HG03066 (cell line): ENCODE measurements around the gene SASH1.

Experiments used
- ATAC-seq: cut with Tn5 transposase; IDR thresholded peaks from one replicate; pipeline ENCODE4 v1.9.1; 2021; ENCODE audit warnings: low read depth; ENCODE audit not compliant: unreplicated experiment

Gene SASH1

DNA sequence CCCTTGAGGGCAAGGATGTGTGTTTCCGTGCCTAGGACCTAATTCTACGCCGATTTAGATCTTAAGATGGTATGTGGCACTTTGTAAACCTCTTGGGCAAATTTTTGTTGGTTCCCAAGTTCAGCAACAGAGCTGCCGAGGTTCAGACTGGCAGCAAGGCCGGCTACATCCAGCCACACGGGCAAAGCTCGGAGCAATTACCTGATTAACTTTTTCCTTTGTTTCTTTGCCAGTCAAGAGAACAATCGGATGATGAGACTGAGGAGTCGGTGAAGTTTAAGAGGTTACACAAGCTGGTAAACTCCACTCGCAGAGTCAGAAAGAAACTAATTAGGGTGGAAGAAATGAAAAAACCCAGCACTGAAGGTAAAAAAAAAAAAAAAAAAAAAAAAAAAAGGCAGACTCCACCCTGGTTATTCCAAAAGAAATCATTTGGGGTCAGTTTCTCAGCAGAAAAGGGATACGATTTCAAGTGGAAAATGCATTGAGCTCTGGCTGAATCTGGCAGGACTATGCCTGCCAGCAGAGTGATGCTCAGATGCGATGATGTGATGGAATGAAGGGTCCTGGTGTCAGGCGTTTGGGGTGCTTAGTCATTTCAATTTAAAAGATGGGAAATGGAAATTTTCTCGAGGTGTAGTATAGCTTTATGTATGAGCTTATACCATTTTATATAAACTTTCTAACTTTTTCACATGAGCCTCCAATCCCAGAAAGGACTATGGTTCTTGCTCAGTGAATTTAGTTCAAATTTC, 171.6 kb downstream of the SASH1 start:
- no peak for ATAC-seq

DNA sequence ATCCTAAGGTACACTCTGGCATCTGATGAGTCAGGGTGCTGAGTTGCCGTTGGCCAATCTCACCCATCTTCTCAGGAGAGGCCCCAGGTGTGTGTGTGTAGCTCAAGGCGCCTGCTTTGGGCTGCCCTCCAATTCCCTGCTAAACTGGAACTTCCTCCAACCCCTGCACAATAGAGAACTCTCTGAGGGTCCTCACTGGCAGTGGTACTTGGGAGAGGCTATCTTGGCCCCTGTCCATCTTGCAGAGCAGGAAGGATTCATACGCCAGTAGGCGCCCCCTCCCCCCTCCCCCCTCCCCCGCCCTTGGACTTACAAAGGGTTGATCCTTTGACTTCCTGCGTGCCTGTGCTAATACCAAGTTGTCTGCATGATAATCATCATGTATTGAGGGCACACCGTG, 173.6 kb downstream of the SASH1 start:
- no peak for ATAC-seq

DNA sequence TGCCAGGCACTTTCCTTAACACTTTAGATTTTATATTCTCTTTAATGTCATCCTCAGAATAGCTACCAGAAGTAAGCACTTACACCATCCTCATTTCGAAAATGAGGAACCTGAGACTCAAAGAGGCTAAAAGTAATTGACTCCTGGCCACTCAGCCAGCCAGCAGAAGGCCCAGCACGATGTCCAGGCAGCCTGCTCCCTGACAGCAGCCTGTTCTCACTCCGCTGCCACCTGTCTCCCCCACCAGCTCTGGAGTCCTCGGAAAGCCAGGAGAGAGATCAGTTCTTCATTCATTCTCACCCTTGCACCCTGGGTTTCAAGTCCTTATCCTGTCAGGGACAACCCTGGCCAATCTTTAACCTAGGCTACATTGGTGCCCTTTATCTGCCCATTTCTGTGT, 174.0 kb downstream of the SASH1 start:
- ATAC-seq: no peak

DNA sequence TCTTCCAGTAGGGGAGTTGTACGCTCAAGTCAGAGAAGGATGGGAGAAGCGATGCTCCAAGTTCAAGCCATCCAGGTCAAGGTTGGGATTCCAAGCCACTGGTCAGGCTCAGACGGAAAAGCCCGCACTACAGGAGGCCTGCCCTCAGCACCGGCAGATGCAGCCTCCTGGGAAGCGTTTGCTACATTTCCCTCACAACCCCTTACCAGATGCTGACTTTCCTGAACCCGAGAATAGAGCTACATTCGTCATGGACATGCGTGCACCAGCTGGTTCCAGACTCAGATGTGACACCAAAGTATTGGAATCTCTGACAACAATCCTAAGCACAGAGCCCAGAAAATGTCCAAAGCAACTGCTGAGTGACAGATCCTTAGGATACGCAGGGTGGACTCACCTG, 174.8 kb downstream of the SASH1 start:
- ATAC-seq: no peak

DNA sequence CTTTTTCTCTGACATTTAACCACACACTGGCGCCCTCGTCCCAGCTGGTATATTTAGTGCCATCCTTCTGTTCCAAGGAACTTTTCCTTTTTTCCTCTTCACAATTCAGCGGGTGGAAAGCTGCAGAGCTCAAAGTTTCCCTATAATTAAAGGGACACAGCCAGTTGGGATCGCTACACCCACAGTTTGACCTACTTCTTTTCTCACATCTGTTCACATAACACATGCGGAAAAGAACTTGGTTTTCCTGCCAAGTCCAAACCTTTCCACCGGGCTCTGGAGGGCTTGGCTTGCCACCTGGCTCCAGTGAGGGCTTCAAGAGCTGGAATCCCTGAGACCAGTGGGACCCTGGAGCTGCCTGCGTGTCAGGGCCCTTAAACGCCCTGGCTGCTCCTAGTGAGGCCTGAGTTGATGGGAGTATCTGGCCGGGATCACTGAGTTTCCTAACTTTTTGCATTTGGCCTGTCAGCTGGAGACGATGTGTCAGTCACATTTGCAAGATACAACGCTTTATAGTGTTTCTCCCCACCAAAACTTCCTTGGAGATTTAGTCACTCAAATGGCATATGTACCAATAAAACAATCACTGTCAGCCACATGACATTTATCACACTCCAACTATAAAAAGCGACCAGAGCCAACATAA, 176.0 kb downstream of the SASH1 start:
- no peak for ATAC-seq

DNA sequence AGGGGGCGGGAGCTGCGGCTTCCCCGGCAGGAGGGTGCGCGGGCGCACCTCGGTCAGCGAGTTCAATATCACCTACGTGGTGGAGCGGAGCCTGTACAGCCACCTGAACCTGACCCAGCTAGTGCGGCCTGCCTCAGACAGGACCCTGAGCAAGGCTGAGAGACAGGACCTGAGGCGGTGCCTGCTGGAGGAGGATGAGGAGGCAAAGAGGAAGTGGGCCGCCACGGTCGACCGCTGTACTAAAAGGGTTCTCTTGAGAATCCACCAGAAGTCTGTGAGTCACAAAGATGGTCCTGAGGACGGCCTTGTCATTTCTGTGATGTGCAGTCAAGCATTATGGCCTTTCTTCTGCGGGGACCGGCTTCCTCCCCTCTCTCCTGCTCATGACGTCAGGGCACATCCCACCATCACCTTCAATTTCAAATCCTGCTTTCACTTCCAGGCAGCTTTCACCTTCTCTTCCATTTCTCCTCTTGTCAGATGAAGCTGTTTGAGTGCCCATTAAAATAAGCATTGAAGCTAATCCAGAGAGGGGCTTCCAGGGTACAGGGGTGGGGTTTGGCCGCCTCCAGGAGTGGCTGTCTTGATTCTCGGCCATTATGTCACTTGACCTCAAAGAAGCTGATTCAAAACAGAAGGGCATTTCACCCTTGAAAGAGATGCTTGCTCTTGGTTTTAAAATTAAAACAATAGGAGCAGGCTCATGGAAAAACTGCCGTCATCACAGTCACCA, 177.6 kb downstream of the SASH1 start:
- ATAC-seq: peak; percentile 94

DNA sequence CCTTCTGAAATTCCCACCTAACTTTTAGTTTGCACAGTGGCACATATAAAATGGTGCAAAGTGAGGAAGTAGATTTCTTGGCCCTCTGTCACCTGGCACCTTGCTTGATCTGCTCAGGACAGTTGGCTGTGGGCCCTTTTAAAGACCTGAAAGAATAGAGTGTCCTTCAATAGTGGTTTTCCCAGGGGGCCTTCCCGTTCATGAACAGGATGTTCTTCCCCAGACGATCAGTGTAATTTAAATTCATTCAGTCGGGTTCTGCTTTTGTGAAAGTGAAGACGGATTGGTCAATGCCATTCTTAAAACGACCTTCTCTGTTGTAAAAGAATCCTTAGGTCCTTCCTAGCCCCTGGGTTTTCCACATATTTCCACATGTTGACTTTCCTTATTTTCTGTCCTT, 178.5 kb downstream of the SASH1 start:
- no peak for ATAC-seq

DNA sequence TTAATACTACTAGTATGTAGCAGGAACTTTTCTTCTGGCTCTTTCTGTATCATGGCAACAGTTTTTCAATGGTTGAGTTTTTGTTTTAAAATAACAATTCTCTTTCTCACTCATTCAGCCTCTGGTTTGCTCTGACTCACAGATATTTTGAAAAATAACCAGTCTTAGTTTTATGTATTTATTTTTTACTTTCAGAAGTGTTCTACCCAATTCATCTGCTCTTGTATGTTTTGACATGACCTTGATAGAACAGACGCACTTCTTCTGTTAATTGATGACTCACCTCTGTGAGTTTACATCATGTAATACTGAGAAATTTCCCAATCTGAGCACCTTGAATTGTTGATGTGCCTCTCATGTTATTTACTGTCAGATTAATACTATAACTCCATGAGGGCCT, 178.9 kb downstream of the SASH1 start:
- no peak for ATAC-seq

DNA sequence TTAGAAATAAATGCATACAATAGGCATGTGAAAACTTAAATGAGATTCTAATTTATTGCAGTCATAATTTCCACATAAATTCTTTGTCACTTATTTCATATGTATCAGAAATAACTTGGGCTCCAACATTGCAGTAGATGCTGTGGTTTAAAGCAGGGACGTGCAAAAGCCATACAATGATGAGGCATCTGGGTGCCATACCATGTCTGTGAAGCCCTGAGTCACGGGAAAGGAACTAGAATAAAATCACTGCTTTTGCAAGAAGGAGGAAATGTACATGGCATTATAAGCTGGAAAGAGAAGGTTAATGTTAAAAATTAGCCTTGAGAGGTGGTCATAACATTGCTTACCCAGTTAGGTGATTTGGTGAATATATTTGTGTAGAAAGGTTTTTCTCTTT, 180.4 kb downstream of the SASH1 start:
- ATAC-seq: no peak

DNA sequence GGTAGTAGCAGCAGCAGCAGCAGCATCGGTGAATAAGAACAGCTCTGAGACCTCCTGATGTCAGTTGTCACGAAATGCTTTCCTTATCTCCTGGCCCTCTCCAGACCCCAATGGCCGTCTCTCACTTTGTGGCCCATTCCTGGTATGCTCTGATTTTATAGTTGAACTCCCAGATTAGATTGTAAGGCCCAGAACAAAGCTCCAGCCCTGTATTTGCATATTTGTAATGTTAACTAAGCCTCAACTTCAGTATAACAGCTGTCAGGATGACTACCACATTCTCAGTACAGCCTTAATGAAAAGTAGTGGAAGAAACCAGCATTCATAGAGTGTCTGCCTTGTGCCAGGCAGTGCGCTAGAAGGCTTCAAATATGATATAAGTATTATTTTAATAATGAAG, 180.9 kb downstream of the SASH1 start:
- no peak for ATAC-seq

DNA sequence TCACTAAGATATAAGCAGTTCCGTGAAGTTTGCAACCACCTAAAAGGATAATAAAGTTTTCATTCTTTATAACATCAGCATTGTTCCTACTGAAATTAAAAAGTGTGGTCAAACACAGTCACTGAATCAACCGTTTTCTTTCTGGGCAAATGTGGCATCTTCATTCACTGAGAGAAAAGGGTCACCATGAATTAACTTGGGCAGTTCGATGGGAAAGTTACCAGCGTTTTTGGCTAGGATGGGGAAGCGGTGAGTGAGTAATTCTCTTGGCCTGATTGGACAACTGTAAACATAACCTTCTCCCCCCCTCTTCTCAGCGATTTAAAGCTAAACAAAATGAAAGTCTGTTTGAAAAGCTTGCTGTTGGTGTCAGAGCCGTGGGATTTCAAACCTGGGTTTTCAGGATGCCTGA, 181.8 kb downstream of the SASH1 start:
- ATAC-seq: no peak

DNA sequence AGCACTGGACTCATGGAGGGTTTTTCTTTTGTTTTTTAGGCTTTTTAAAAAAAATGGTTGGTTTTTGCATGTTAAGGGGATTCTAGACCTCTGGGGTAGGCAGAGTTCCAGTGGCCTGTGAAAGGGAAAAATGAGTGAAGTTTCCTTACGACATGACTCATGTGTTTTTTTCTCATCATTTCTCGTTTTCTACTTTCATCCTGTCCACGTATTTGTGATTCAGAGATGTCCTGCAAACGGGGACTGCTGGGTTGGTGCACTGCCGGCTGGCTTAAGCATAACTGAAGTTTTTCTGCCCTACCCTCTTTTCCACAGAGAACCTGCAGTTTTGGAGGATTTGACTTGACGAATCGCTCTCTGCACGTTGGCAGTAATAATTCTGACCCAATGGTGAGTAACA, 182.3 kb downstream of the SASH1 start:
- no peak for ATAC-seq

DNA sequence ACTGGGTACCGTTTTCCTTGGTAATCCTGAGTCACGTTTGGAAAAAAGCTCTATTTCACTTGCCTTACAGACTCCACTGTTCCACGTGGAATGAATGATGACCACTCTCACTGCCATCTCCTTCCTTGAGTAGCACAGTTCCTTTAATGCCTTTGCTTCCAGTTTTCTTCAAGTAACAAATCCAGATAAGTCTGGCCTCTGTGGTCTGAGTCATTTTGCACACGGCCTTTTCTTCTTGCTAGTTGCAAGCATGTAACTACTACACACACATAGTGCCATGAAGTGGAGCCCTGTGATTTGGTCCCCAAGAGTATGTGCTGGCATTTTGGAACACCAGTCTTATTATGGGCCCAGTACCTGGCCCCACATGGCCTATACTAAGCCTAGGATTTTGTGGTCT, 182.8 kb downstream of the SASH1 start:
- no peak for ATAC-seq

DNA sequence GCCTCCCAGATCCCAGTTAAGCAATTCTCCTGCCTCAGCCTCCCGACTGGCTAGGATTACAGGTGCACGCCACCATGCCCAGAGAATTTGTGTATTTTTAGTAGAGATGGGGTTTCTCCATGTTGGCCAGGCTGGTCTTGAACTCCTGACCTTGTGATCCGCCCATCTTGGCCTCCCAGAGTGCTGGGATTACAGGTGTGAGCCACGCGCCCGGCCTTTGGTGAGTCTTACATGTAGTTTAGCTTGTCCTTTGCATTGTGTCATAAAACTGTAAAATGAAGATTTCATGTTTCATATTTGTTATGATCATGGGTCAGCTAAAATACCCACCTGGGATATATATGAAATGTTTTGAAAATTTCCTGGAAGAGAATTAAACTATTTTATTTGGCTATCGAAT, 183.5 kb downstream of the SASH1 start:
- no peak for ATAC-seq

DNA sequence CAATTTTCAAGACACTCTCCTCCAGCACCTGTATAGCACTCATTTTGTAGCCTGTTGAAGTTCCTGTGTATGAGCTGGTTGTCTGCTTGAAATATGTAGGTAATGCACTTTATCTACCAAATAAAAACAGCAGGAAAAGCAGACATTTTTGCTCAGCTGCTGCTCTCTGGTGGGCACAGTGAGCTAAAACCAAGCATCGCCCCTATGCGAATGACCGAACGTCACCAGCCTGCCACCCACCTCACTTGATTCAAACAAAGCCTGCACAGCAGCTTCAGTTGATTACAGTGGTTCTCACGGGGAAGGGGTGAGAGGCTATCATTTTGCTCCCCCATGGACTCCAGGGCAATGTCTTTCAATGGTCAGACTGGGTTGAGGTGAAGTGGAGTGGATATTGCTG, 185.7 kb downstream of the SASH1 start:
- ATAC-seq: no peak

DNA sequence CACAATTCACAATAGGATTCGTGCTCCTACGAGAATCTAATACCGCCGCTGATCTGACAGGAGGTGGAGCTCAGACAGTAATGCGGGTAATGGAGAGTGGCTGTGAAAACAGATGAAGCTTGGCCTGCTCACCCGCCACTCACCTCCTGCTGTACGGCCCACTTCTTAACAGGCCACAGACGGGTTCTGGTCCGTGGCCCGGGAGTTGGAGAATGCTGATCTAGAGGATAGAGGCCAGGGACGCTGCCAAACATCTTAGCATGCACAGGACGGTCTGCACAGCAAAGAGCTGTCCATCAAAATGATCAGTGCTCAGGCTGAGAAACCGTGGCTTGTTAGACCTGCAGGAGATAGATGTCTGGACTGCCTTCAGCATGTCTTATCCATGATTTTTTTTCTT, 186.4 kb downstream of the SASH1 start:
- no peak for ATAC-seq

DNA sequence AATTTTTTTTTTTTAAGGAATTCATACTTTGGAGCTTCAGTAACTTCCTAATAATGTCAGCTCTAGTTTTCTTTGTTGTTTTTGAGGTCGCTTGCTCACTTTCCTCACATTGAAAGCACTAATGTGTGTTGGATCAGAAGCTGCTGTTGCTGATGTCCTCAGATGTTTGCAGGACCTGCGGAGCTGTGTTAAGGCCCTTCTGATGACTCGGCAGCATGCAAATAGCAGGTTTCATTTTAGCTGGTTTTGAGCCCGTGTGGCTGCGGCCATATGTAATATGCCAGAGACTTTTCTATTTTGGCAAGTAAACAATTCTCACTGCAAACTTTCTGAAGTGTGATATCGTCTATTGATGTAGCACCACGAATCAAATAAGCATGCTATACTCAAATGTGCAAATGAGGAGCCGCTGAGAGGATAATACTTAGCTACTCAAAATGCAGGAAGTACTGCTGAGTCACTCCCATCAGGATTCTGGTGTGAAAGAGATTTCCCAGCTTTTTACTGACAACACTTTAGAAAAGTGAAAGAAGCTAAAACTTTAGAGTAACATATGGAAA, 187.8 kb downstream of the SASH1 start:
- ATAC-seq: no peak

DNA sequence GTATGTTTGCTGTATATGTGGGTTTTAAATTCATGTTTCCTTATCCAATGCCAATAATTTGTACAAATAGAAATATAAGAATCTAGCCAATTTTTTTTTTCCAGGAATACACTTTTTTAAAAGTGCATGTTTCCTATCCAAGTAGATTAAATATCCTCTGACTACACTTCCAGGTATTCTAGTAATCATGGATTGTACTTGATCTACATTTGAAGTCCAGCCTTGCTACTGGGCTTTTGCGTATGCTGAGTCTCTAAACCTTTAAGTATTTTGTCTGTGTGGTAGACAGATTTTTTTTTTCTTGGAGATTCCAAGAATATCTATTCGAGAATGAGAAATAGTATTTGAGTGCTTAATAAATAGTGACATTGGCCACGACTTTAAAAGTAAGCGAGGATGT, 188.3 kb downstream of the SASH1 start:
- no peak for ATAC-seq

DNA sequence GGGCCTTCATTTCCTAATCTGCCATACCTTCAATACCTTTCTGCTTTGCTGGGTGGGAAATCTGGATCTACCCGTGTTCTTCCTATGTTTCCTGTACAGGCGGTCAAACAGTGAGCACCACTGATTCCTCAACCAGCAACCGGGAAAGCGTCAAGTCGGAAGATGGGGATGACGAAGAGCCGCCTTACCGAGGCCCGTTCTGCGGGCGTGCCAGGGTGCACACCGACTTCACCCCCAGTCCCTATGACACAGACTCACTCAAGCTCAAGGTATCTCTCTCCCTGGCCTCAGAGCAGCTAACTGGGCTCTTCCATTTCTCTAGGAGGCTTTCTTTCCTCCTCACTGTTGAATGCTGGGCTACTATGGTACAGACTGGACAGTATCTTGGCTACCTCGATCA, 190.1 kb downstream of the SASH1 start:
- ATAC-seq: no peak

DNA sequence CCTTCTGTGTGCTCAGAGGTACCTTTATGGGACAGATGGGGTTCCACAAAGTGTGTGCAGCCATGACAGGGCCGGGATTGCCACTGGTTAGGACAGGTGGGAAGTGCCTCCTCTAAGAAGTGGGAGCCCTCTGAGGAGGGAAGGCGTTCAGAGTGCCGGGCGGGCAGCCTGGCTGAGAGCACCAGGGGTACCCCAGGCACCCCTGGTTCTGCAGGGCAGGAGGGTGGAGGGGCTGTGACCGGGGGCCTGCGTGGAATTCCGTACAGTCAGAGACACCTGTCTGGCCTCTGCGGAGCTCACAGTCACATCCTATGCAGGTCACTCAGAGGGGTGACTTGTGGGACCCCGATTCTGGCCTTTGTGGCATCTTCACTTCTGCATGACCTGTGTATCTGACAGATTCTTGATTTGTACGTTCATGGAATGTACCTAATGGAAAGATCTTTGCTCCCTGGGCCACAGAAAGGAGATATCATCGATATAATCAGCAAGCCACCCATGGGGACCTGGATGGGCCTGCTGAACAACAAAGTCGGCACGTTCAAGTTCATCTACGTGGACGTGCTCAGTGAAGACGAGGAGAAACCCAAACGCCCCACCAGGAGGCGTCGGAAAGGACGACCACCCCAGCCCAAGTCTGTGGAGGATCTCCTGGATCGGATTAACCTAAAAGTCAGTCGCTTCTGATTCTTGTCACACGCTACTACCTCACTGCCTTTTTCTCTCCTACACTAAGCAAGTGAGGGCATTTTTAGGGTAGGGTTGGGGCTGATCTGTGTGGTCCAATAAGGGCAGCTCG, 190.9 kb downstream of the SASH1 start:
- ATAC-seq: no peak

DNA sequence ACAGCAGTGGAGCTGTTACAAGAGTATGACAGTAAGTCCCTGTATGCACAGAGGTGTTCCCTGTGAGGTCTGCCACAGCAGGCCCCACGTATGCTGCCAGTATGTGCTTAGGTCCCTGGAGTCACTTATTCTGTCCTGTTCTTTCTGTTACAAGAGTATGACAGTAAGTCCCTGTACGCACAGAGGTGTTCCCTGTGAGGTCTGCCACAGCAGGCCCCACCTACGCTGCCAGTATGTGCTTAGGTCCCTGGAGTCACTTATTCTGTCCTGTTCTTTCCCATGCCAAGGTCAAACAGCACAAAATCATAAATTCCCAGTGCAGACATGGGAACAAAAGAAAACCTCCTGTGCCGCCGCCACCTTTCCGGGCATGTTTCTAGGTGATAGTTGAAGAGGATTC, 192.2 kb downstream of the SASH1 start:
- no peak for ATAC-seq
